RPMI7951 (cell line): ENCODE data around the gene SERPINA3. TPM values are rescaled to one million over a fixed set of nuclear protein-coding genes. Genes with fewer than 3 reads are reported as not detected.

Experiments used
- DNase-seq: peaks from one replicate; pipeline ENCODE4 v3.0.0-alpha.2; 2012; ENCODE audit warnings: low read depth
- total RNA-seq: library from RNA; depleted of rRNA; stranded (reverse); fragments of >200 nt; shearing (Covaris generic); gene quantifications from 2 replicates; pipeline ENCODE4 v1.2.3, GENCODE V29; 2014

SERPINA3 gene
- total RNA-seq, 1 experiment from 2014 or later: 0.96 TPM

GRCh38 chr14:94613720-94614644, 1.8 kb downstream of the SERPINA3 start:
- DNase-seq: no peak

- DNase-seq: no peak
Measured at GRCh38 chr14:94614802-94615201, 2.6 kb downstream of the SERPINA3 start.

DNA sequence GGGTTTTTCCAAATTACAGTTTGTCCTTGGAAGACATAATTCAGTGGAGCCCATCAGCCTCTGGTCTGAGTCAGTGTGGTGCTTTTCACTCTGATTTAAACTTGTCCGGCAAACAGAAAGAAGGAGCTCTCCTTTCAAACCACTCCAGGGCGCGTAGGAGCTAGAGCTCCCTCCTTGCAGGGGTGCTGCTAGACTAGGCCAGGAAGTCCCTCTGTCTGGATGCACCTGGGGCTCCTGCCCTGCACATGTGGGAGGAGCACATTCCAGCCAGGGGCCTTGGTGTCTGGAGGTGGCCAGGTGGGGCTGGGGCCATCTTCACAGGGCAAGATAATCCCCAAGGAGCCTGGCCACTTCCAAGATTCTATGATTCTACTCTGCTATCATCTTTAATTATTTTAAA, 3.1 kb downstream of the SERPINA3 start:
- no peak for DNase-seq

GRCh38 chr14:94615823-94616570, 3.8 kb downstream of the SERPINA3 start:
- no peak for DNase-seq

DNA sequence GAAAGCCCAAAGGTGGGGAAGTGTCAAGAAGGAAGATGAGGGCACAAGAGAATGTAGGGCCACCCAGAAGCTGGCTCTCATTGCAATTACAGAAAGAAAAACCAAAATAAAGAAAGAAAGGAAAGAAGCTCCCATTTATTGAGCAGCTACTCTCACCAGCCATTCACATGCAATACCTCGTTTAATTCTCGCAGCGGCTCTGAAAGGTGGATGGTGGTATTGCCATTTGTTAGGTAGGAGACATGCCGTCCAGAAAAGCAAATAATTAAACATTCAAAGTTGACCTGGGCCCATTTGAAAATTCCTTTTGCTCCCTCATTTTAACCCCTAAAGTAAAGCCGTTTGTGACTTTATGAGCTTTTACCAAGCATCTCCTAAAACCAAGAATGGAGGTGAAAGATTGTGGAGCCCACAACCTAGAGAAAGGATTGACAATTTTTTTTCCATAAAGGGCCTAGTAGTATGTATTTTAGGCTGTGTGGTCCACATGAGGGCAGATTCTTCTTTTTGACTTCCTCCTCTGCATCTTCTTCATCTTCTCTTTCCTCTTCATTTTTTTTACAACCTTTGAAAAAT, 5.3 kb downstream of the SERPINA3 start:
- DNase-seq: no peak

DNA sequence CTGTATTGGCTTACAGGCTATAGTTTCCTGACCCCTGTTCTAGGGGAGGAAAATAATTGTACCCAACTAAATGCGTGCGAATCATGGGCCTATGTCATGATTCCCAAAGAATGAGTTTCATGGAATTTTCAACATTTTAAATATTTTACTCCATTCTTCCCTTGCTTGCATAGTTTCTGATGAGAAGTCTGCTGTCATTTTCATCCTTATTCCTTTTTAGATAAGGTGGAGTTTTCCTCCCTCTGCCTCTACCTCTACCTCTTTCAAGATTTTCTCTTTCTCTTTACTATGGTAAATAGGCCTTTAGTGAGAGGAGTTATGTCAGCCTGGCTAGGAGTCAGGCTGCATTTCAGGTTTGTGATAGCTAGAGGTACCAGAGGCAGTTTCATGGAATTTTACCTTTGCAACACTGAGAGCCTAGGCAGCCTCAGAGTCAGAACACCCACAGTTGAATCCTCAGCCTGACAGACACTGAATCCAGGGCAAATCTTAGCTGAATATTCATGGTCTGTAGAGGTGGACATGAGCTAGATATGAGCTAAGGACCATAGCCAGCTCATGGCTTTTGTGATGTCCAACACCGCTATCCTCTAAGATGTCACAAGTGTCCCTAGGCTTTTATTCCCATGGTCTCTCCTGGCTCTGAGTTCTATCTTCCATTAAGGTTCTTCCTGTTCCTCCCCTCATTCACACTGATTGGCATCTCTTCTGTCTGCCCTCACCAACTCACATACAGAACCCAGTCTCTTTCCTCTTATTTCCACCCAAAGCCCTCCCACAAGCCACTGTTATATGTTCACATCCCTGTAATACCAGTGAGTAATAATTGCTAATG, 6.0 kb downstream of the SERPINA3 start:
- no peak for DNase-seq

DNA sequence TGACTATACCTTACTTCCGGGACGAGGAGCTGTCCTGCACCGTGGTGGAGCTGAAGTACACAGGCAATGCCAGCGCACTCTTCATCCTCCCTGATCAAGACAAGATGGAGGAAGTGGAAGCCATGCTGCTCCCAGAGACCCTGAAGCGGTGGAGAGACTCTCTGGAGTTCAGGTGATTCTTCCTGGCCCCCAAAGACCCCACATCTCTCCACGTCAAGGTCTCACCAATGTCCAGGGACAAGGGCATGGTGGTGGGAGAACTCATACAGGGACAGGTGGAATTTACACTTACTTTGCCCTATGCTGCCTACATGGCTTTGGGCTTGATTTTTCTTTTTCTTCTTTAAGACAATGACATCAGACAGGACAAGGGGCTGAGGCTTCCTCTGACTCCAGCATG, 7.1 kb downstream of the SERPINA3 start:
- no peak for DNase-seq

GRCh38 chr14:94620597-94620996, 8.4 kb downstream of the SERPINA3 start:
- DNase-seq: no peak

GRCh38 chr14:94621358-94622134, 9.4 kb downstream of the SERPINA3 start:
- no peak for DNase-seq

DNA sequence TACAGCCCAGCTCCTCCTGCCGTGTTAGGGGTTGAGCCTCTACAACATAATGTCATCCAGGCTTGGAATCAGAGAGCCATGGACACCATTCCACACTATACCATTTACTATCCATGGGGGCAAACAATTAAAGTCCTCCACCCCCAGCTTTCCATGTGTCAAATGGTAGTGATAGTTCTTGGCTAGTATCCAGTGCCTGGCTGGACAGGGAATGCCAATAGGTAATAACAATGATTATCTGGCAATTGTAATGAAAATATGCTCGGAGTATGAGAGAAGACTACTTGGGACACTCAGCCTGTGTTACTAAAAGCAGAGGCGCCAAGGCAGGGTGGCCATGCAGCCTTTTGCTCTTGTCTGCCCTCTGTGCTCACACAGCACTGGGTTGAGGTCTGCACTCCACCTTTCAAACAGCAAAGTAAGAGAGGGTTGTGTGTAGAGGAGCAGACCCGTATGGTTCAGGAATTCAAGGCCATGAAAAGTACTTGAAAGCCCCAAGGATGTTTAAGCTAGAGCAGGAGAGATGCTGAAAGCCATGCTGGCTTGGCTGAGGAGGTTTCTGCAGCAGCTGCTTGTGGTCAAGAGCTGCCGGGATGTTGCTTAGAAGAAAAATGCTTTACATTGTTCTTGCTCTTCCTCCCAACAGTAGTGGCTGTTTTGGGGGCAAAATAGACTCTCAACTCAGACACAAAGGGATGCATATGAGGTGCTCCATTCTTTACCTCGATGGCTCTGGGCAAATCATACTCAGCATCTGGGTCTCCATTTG, 10.6 kb downstream of the SERPINA3 start:
- DNase-seq: no peak

- no peak for DNase-seq
Measured at GRCh38 chr14:94623422-94623809, 11.2 kb downstream of the SERPINA3 start.

DNA sequence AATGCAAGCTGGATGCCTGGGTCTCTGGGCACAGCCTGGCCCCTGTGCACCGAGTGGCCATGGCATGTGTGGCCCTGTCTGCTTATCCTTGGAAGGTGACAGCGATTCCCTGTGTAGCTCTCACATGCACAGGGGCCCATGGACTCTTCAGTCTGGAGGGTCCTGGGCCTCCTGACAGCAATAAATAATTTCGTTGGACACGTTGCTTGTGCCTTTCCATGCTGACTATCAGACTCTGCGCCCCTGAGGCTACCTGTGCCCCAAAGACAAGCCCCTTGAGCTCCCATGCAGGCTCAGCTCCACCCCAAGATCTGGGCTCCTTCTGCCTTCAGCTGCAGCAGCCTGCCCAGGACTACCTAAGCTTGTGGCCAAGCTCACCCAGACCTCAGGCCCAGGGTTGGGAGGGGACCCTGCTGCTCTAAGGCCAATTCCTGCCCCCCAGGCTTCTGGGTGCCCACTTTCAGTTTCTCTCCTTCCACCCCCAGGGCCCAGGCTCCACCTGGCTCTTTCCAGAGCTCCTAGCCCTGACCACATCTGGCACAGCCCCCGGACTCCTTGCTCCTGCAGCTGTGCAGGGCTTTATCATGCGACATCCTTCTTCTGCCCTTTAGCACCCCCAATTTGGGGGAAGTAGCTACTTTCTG, 11.8 kb downstream of the SERPINA3 start:
- DNase-seq: no peak

GRCh38 chr14:94624537-94625352, 12.6 kb downstream of the SERPINA3 start:
- no peak for DNase-seq

DNA sequence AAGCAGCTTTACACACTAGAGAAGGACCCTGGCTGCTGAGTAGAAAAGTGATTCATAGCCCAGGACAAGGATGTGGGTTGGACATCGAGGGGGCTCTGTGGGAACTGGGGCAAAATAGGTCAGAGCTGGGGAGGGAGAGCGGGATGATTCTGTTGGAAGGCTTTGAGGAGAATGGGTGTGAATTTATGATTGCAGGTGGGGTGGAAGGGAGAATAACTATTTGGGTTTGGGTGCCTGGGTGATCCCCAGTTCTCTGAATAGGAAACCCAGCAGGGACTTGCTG, 13.1 kb downstream of the SERPINA3 start:
- DNase-seq: no peak

DNA sequence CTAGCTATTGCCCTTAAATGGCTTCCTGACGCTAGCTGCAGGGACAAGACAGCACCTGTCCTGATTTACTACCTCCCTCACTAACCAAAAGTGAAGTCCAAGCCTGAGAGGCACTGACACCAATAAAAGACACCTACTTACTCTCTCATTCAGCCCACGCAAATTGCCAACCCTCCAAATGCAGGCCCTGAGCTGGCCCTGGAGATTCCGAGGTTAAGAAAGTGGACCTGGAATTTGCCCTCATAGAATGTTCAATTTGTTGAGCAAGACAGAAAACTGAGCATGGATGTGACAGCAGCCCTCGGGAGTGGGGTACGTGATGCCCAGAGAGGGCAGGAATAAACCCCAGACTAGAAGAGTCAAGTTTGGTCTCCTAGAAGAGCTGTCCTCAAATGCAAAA, 16.4 kb downstream of the SERPINA3 start:
- DNase-seq: no peak

- no peak for DNase-seq
Measured at GRCh38 chr14:94630396-94630795, 18.2 kb downstream of the SERPINA3 start.

- no peak for DNase-seq
Measured at GRCh38 chr14:94631050-94631449, 18.9 kb downstream of the SERPINA3 start.

DNA sequence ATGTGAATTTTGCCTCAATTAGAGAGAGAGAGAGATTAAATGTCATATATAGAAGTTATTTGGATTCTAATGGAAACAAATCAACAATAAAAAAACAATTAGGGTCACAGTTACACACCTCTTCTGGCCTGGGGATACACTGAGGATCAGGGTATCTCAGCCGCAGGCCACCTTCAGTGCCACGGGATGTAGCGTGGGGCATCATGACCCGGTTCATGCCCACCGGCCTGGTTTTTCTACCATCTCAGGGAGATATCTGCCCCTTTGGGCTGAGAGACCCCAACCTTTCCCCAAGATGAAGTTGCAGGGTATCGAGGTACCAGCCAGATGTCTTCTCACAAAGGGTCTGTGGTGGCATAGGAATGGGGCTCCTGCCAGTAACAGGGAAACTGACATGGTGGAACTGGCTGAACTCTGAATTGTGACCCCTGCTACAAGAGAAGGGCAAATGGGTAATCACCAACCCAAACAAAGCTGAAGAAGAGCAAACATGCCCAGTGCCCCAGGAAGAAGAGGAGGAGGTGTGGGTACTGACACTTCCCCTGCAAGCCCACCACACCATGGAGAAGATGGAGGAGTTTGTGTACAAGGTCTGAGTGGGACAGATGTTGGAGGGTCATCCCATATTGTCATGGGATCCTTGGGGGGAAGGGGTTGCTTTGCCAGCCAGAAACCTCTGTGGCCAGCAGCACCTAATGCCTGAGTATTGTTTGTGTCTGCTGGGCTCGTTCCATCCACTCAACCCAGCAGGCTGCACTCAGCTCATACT, 19.5 kb downstream of the SERPINA3 start:
- no peak for DNase-seq
